PC-9 (cell line): Measurements from ENCODE around the gene RYR1. TPM values are rescaled to one million over a fixed set of nuclear protein-coding genes. Genes with fewer than 3 reads are reported as not detected.

ENCODE experiments used
- BruUV-seq: library from RNA; stranded (reverse); fragments of 400-500 nt; replicated peaks from 2 replicates; lab custom pipeline; 2021; lab: Mats Ljungman, UMichigan
- CTCF ChIA-PET: fragments of 300-600 bp; sonication (Branson Sonifier 250); formaldehyde crosslinking; loops from one replicate; lab custom pipeline; 2022; ENCODE audit warnings: antibody characterized with exemption; lab: Charles Lee
- POLR2A ChIA-PET: fragments of 300-600 bp; sonication (Branson Sonifier 250); formaldehyde crosslinking; loops from one replicate; lab custom pipeline; 2022; ENCODE audit warnings: antibody characterized with exemption; ENCODE audit not compliant: unreplicated experiment; lab: Charles Lee
- DNase-seq, 2 experiments: peaks; one replicate each; pipeline versions ENCODE4 v3.0.0 to v3.0.0-alpha.2; 2015 to 2022; ENCODE audit warnings: mixed read lengths in 1 of 2
- H2AFZ ChIP-seq: fragments of 200-600 bp; sonication (generic); 2 replicates; pipeline ENCODE4 v1.8.1; 2017; ENCODE audit warnings: antibody characterized with exemption
- H3F3A ChIP-seq: fragments of 200-600 bp; sonication (generic); 2 replicates; pipeline ENCODE4 v1.8.1; 2017; ENCODE audit warnings: antibody characterized with exemption, mild to moderate bottlenecking, low read depth; ENCODE audit not compliant: insufficient read depth
- H3K27ac ChIP-seq: fragments of 200-600 bp; sonication (generic); 2 replicates; pipeline ENCODE4 v1.6.1; 2016; ENCODE audit warnings: mixed run types
- H3K27me3 ChIP-seq: fragments of 200-600 bp; sonication (generic); 2 replicates; pipeline ENCODE4 v1.6.1; 2016; ENCODE audit warnings: low read depth, mixed run types; ENCODE audit not compliant: insufficient read depth
- H3K36me3 ChIP-seq: fragments of 200-600 bp; sonication (generic); 2 replicates; pipeline ENCODE4 v1.6.1; 2016; ENCODE audit warnings: low read depth, mixed run types
- H3K4me1 ChIP-seq: fragments of 200-600 bp; sonication (generic); replicated peaks from 2 replicates; pipeline ENCODE4 v1.6.1; 2016; ENCODE audit warnings: mixed run types; ENCODE audit not compliant: insufficient read depth
- H3K4me2 ChIP-seq: fragments of 200-600 bp; sonication (generic); 2 replicates; pipeline ENCODE4 v1.6.1; 2017; ENCODE audit warnings: mixed run types
- H3K4me3 ChIP-seq: fragments of 200-600 bp; sonication (generic); 2 replicates; pipeline ENCODE4 v1.6.1; 2016; ENCODE audit warnings: mixed run types
- H3K79me2 ChIP-seq: fragments of 200-600 bp; sonication (generic); 2 replicates; pipeline ENCODE4 v1.6.1; 2017; ENCODE audit warnings: low read depth, mixed run types
- H3K9me2 ChIP-seq: fragments of 200-600 bp; sonication (generic); 2 replicates; pipeline ENCODE4 v1.8.1; 2017; ENCODE audit warnings: mild to moderate bottlenecking; ENCODE audit not compliant: insufficient read depth
- H3K9me3 ChIP-seq: fragments of 200-600 bp; sonication (generic); 2 replicates; pipeline ENCODE4 v1.8.1; 2016; ENCODE audit warnings: low read depth; ENCODE audit not compliant: insufficient read depth
- H4K20me1 ChIP-seq: fragments of 200-600 bp; sonication (generic); 2 replicates; pipeline ENCODE4 v1.8.1; 2017; ENCODE audit not compliant: insufficient read depth
- CTCF ChIP-seq: fragments of 200-600 bp; sonication (generic); conservative IDR thresholded peaks from 2 replicates; pipeline ENCODE4 v1.6.1; 2017; ENCODE audit warnings: mixed run types, antibody characterized with exemption, mild to moderate bottlenecking, moderate library complexity
- EZH2 ChIP-seq: fragments of 200-600 bp; sonication (generic); IDR thresholded peaks from 2 replicates; pipeline ENCODE4 v1.8.0; 2017; ENCODE audit warnings: antibody characterized with exemption, low read depth
- intact Hi-C: fragments of 100-400 bp; cut with micrococcal nuclease; formaldehyde crosslinking; loops from one replicate; pipeline ENCODE4 v1.10.0; 2022; ENCODE audit not compliant: unreplicated experiment
- total RNA-seq: library from RNA; stranded (reverse); gene quantifications from 2 replicates; pipeline ENCODE4 v1.2.3, GENCODE V29; 2021

Gene RYR1
- total RNA-seq, 1 experiment from 2014 or later = 1.0 TPM

- no peak for DNase-seq
- H3K27me3 ChIP-seq = peaks cover 61% of the 10 kb centered on the region
- H4K20me1 ChIP-seq = no peaks in the 10 kb centered on the region
- intact Hi-C loops = no loop called here
- H3K27ac ChIP-seq = no peak overlapping the region
- H3K9me3 ChIP-seq = no peaks in the 10 kb centered on the region
- no peaks in the 10 kb centered on the region for H3K79me2 ChIP-seq
- POLR2A ChIA-PET = no interaction called here
- H3K4me1 ChIP-seq = no peaks in the 10 kb centered on the region
- H3F3A ChIP-seq = no peaks in the 10 kb centered on the region
- no peaks in the 10 kb centered on the region for H3K36me3 ChIP-seq
- H3K9me2 ChIP-seq = no peaks in the 10 kb centered on the region
- TF ChIP-seq EZH2 (no peak), CTCF (no peak)
- no peak overlapping the region for H3K4me3 ChIP-seq
- no peak overlapping the region for H2AFZ ChIP-seq
- BruUV-seq = no TSS peak
- CTCF ChIA-PET = no interaction called here
- no peak overlapping the region for H3K4me2 ChIP-seq
Observed at GRCh38 chr19:38463365-38463764, 29.9 kb downstream of the RYR1 start.

GRCh38 chr19:38464421-38465082 is 31.1 kb downstream of the RYR1 start:
- Histone ChIP-seq H3F3A (no peaks in the 10 kb centered on the region), H2AFZ (no peak overlapping the region), H3K36me3 (no peaks in the 10 kb centered on the region), H3K27me3 (peaks cover 68% of the 10 kb centered on the region), H3K9me2 (no peaks in the 10 kb centered on the region), H3K4me1 (no peaks in the 10 kb centered on the region), H3K9me3 (no peaks in the 10 kb centered on the region), H4K20me1 (no peaks in the 10 kb centered on the region), H3K27ac (no peak overlapping the region), H3K4me3 (no peak overlapping the region), H3K79me2 (no peaks in the 10 kb centered on the region), H3K4me2 (no peak overlapping the region)
- no peak for DNase-seq
- no peak for TF ChIP-seq CTCF
- TF ChIP-seq EZH2 = no peak
- ChIA-PET POLR2A (no interaction called here), CTCF (no interaction called here)
- no TSS peak for BruUV-seq
- intact Hi-C loops = no loop called here

GRCh38 chr19:38466050-38466449 is 32.6 kb downstream of the RYR1 start:
- no peak for TF ChIP-seq CTCF
- TF ChIP-seq EZH2 = no peak
- Histone ChIP-seq H3K79me2 (no peaks in the 10 kb centered on the region), H3K9me3 (no peaks in the 10 kb centered on the region), H3K36me3 (no peaks in the 10 kb centered on the region), H3K4me3 (no peak overlapping the region), H3K27ac (no peak overlapping the region), H3K4me1 (no peaks in the 10 kb centered on the region), H3K9me2 (no peaks in the 10 kb centered on the region), H3K4me2 (no peak overlapping the region), H2AFZ (no peak overlapping the region), H3F3A (no peaks in the 10 kb centered on the region), H3K27me3 (peaks cover 65% of the 10 kb centered on the region), H4K20me1 (no peaks in the 10 kb centered on the region)
- no TSS peak for BruUV-seq
- ChIA-PET CTCF (no interaction called here), POLR2A (no interaction called here)
- no peak for DNase-seq
- intact Hi-C loops = no loop called here
